GM21526 (cell line): ENCODE data around the gene NINJ1.

ENCODE experiments used
- ATAC-seq: cut with Tn5 transposase; IDR thresholded peaks from one replicate; pipeline ENCODE4 v1.9.1; 2021; ENCODE audit warnings: moderate library complexity; ENCODE audit not compliant: unreplicated experiment, low FRiP score

The NINJ1 gene

DNA sequence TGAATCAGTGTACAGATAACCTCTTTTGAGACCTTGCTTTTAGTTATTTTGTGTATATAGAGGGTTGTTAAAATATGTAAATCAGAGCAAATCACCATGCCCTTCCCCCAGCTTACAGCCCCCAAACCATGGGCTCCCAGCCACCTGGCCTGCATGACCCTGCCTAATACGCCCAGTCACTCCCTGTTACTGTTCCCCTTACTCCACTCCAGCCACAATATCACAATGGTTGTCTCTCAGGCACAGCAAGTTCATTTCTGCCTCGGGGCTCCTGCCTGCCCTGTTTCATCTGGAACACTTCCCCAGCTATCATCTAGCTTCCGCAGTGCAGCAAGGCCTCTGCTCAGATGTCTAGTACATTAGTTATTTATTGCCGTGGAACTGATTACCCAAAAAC is 43.0 kb downstream of the NINJ1 start:
- no peak for ATAC-seq

DNA sequence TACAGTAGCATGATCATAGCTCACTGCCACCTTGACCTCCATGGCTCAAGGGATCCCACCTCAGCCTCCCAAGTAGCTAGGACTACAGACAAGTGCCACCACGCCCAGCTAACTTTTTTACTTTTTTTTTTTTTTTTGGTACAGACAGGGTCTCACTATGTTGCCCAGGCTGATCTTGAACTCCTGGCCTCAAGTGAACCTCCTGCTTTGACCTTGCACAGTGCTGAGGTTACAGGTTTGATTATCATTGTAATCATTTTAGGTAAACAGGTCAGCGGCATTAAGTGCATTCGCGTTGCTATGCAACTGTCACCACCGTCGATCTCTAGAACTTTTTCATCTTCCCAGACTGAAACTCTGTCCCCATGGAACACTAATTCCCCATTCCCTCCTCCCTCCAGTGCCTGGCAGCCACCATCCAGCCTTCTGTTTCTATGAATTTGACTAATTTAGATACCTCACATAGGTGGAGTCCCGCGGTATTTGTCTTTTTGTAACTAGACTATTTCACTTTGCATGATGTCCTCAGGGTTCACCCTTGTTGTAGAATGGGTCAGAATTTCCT is 43.9 kb downstream of the NINJ1 start:
- no peak for ATAC-seq

DNA sequence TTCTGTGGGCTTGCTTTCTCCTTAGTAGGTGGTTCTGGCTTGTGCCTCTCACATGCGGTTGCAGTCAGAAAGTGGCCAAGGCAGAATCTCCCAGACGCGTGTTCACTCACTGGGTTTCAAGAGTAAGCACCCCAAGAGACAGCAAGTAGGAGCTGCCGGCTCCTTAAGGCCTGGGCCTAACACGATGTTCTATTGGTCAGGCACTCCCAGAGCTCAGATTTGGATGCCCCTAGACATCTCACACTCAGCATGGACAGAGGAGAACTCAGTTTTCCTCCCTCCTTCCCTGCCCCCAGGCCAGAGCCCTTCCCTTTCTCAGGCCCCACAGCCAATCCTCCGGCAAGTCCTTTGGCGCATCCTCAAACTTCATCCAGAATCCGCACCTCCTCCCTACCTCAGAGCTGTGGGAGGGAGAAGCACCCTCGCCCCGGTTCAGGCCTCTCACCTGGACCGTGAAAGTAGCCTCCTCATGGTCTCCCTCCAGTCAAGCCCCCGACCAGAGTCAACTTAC is 44.5 kb downstream of the NINJ1 start:
- ATAC-seq: no peak

DNA sequence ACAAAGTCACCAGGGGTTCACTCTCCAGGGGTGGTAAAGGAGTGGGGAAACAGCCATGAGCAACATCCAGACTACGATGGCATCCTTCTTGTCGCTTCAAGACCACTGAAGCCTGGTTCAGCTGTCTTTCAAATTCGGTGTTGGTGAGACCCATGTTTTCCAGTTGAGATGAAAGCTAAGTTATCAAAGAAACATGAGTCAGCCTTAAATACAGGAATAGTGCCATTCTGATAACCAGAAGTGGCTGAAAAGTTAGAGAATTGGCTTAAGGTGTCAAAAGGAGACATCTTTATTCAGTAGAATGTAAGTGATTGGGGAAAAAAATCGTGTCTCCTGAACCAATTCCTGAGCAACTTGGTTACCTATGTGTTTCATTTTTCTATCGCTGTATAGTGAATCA is 45.0 kb downstream of the NINJ1 start:
- no peak for ATAC-seq

DNA sequence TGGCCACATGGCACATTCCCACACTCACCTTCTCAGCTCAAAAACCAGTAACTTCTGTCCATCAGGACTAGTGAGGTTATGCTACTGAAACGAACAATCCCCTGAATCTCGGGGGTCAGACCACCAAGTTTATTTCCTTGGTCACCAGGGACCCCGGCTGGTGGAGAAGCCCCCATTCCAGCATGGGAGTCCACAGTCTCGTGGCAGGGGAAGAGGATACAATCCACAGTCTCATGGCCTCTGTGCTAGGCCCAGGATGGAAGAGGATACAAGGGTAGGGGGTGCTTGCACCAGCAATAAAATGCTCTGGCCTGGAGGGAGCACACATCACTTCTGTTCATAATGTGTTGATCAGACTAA is 45.4 kb downstream of the NINJ1 start:
- no peak for ATAC-seq

DNA sequence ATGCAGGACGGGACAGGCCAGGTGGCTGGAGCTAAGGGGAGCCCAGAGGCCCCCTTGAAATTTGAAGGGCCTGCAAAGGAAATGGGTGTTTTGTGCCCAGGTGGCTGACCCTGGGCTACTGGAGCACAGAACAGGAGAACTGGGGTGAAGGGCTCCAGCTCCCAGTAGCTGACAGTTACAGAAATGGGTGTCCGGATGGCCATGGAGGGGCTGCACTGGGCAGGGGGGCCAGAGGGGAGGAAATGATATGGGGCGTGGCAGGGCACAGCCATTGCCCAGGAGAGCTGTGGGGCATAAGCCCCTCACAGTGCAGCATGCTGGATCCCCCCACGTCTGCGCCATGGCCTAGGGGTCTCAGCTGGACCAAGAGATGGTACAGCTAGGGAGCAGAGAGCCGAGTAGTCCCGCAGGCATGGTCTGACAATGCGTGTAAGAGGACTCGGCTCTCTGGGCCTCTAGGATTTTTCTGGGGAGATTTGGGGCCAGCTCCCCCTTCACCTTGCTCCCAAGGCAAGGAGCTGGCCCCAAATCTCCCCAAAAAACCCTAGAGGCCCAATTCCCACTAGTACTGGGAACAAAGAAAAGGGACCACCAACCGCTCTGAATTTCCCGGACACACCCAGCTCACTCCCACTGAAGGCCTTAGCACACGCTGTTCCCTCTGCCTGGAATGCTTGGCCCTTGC is 45.9 kb downstream of the NINJ1 start:
- no peak for ATAC-seq

DNA sequence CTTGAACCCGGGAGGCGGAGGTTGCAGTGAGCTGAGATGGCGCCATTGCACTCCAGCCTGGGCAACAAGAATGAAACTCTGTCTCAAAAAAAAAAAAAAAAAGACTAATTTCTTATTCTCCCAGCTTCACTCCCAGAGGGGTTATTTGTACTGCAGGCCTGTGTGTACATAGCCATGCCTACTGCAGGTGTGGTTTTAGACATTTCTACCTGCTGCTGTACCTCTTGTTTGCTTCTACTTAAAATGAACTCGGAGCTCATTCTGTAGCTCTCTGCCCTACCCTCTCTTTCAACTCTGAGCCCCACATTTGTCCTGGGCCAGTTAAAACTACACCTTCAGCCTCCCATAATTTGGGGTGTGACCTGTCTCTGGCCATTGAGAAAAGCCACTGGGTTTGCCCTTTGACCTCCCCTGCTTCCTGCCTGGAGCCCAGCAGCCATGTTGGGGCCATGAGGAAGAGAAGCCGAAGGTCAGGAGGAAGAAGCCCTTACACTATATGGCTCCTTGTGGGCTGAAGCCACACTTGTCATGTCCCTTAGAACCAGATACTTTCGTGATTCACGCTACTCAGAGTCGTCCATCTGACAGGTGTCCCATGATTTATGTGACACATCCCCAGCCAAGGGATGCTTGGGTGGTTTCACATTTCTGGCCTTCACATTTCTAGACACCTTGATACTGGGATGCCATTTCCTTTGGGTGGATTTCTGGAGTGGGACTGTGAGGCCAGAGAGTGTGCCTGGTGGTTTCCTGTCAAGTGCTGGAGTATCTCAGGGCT is 47.4 kb downstream of the NINJ1 start:
- no peak for ATAC-seq

DNA sequence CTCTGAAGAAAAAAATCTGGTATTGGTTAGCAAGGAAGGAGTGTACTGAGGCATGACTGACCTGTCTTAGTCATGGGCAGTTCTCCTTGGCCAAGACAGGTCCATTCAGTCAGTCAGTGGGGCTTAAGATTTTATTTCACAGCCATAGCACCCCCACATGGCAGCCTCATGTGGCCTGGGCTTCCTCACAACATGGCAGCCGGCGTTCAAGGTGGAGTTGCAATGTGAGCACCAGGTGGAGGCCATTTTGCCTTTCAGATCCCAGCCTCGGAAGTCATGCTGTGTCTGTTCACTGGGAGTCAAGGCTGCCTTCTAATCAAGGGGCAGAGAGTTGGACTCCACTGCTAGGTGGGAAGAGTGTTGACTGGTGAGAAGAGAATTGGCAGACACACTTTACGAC is 48.4 kb downstream of the NINJ1 start:
- no peak for ATAC-seq

DNA sequence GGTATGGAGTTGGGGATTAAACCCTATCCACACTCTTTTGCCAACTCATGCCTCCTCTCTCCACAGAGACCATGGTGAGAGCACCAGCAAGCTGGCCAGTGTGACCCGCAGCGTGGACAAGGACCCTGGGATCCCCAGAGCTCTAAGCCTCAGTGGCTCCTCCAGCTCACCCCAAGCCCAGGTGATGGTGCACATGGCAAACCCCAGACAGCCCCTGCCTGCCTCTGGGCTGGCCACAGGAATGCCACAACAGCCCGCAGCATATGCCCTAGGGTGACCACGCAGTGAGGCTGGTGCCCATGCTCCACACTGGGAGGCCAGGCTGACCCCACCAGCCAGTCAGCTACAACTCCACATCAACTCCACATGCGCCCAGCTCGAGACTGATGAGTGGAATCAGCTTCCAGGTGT is 49.6 kb downstream of the NINJ1 start:
- ATAC-seq: no peak

DNA sequence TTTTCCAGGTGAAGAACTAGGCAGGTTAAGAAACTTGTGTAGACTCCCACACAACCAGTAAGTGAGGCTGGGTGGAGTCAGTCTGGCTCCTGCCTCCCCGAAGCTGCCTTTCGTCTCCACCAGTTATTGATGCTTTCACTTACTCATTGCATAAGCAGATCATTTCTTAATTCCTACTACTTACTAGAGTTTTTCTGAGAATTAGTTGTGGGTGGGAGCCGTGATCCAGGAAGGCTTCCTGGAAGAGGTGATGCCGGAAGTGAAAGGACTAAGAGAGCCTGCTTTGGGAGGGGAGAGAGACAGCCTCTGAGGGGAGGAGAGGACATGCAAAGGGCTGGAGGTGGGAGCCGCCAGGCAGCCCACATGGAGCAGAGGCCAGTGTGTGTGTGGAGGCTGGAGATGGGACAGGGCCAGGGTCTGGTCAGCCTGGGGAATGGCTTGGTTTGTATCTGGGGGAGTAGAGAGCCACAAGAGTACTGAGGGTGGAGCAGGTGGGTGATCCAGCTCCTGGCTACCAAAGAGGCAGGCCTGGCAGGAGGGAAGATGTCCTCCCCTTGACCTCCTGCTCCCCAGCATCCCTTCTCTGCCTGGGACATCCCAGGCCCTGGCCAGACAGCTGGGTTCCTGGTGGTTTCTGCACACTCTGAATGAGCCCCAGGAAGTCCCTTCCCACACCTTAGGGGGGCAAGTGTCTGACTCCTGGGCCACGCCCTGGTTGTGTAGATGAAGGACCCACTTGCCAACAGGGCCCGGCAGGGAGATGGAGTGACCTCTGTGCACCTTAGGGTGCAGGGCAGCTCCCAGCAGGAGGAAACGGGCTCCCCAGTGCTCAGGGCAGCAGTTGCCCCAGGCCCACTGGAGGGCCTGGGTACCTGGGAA is 50.2 kb downstream of the NINJ1 start:
- ATAC-seq: no peak

DNA sequence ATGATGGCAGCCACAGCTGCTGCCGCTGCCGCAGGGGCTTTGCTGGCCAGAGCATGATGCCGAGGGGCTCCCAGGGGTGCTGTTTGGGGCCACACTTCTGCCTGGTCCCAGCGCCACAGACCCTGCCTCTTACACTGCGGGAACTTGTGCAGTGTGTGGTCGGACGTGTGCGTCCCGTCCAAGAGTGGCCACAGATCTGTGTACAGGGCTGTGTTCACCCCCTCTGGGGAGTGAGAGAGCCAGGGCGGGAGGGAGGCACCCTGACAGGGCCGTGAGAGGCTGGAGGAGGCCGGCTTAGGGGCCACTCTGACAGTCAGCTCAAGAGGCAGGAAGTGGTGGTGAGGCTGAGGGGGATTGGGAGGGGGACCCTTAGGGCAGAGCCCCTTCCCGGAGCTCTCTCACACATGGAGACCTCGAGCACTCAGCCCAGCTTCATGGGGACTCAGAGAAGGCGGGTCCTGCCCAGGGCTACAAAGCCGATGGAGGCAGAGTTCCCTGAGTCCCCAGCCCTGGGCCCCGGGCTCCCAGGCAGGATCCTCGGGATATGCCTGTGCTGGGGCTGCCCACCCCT is 51.1 kb downstream of the NINJ1 start:
- no peak for ATAC-seq

DNA sequence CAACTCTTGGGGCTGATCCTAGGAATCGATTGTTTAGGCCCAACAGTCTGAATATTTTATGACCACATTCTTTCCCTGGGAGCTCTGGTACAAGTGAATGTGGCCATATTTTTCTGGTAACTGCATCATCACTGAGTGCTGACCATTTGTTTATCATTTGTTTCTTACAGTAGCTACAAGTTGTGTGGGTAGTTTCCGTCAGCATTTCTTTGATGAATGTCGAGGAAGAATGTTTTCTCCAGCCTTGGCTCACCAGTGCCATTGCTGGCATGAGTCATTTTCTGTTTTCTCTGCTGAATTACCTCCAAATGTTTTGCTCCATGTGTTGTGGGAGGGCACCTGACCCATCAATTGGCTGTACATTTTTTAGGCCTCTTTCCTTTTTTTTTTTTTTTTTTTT is 52.1 kb downstream of the NINJ1 start:
- no peak for ATAC-seq

DNA sequence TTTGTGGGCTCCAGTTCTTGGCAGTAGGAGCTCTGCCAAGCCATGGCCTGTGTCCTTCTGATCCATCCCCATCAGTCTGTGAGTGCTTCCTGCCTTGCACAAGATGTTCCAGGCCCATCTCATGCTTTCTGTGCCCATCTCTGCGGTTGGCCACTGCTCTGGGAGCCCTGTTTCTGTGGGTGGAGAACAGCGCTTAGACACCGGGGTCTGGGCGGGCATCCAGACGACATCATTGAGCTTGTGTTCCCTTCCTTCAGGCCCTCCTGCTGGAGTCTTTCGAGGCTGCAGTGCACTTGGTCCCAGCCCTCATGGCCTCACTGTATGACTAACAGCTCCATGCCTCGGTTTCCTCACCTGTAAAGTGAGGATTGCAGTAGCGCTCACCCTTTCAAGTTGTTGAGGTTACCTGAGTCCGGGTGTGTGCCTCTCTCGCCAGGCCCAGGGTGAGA is 52.9 kb downstream of the NINJ1 start:
- no peak for ATAC-seq

DNA sequence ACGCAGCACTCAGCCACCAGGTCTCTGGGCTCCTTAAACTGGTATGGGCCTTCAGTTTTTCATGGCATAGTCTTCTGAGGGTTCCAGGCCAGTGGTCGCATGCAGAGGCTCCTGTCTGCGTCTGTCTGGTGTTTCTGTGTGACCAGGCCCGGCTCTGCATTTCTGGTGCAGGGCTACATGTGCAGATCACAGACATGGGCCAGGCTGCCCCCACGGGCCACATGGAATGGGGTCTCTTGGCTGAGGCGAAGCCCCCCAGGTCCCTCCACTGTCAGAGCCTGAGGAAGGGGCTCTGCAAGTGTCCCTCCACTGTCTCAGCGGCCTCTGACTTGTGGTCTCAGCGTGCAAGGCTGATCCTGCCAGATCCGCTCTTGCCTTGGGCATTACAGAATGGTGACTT is 53.6 kb downstream of the NINJ1 start:
- ATAC-seq: no peak

DNA sequence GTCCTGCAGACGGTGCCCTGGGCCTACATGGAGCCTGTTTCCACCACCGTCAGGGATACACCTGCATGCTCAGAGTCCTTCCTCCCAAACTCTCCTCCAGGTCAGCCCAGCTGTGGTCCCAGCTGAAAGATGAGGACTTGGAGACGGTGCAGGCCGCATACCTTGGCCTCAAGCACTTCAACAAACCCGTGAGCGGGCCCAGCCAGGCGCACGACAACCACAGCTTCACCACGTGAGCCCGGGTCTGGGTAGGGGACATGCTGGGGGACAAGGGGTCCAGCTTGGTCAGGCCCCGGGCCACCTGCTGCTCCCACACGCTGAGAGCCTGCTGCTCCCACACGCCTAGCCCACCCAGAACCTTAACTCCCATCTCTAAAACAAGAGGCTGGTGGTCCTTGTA is 54.7 kb downstream of the NINJ1 start:
- ATAC-seq: no peak

DNA sequence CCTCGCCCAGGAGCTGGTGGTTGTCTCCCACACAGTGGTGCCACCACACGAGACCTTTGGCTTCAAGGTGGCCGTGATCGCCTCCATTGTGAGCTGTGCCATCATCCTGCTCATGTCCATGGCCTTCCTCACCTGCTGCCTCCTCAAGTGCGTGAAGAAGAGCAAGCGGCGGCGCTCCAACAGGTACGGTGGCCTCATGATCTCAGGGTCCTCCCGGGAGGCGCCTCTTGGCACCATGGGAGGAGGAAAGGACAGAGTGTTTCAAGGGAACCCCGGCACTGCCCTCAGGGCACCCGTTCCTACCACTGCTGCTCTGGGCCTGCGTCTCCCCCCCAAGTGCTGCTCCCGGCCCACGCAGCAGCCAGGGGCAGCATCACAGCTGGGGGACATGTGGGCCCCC is 56.2 kb downstream of the NINJ1 start:
- ATAC-seq: no peak

DNA sequence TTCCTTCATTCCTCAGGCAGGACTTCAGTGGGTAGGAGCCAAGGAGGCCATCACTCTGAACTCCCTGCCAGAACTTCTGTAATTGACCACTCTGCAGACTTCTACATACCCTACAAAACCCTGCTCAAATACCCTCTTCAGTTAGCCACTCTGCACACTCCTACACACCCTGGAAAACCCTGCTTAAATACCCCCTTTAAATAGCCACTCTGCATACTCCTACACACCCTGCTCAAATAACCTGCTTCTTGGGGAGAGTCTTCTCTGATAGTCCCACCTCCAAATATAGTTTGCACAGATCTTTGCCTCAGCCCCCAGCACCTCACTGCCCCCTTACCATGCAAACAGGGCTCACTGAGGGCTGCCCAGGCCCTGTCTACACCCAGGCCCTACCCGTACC is 56.7 kb downstream of the NINJ1 start:
- no peak for ATAC-seq

DNA sequence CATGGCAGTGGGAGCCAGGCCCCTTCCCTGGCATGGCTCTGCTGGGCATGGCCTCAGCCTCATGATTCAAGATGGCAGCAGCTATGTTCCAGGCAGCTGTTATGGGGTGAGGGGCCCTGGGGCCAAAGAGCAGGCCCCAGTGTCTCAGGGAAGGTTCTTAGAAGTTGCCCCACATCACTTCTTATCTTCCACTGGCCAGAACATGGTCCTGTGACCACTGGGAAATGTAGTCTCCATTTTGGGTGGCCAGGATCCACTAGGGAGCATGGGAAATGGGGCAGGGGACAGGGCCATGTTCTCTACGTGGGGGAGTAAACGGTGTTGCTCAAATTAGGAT is 57.3 kb downstream of the NINJ1 start:
- no peak for ATAC-seq

DNA sequence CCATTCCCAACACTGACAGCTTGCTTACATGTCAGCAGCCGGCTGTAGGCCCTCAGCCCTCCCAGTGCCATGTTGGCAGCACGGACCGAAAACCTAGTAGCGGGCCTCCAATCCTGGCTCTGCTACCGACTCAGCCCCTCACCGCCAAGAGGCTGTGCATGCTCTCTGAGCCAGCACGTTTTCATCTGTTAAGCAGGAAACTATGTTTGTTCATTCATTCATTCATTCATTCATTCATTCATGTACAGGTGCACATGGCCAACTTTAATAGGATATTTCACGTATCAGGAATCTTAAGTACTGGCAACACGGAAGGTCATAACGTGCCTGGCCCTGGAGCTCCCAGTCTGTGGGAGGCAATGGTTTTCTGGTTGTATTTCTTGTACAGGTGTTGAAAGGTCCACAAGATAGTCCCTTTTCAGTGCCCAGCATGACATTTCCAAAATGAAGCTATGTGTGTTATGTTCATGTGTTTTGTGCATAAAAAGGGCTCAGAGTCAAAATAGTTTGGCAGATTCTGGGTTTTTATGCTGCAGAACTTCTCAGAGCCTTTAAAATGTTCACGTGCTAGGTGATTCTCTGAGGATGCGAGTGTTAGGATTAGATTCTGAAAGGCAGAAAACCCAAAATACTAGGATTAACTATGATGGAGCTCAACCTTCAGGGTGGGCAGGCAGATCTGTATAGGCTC is 57.8 kb downstream of the NINJ1 start:
- ATAC-seq: no peak

DNA sequence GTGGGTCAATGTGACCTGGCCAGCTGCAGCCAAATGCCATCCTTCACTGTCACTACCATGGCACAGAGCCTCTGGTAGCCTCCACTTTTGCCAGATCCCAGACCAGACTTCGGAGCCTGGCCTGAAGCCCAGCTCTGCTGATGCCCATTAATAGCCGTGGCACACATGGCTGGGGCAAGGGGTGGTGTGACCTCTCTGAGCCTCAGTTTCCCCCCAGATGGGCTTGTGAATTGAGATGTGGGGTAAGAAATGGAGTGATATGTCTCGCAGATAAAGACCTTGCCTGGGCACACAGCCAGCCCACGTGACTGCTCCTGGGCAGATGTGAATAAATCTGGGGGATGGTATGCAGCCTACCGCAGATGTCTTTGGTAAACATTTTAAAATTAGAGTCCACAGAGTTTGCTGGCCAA is 61.7 kb downstream of the NINJ1 start:
- ATAC-seq: no peak
